Body of pancreas (tissue), 4 donors: ENCODE measurements around the gene TBX10. TPM values are rescaled to one million over a fixed set of nuclear protein-coding genes. Genes with fewer than 3 reads are reported as not detected.
"Not testable (repeated sequence)": the region's sequence is repeated elsewhere in the genome, so short reads cannot be mapped to it uniquely, and the experiment has no call there.

ENCODE experiments used
- ATAC-seq: fragments of 150-250 bp; one replicate; pipeline ENCODE4 v1.9.1; 2016
- DNase-seq, 4 donors: peaks; one replicate each; pipeline ENCODE4 v3.0.0-alpha.2; 2019
- H3K27ac ChIP-seq, 4 donors: fragments of 200-600 bp; sonication (generic); 1 replicate in 3 of 4; 2 replicates in 1 of 4; pipeline versions ENCODE4 v1.5.1 to v1.6.1; 2016 to 2019; ENCODE audit warnings: mild to moderate bottlenecking in 1 of 4, mixed read lengths in 1 of 4, moderate library complexity in 1 of 4
- H3K27me3 ChIP-seq, 2 donors: fragments of 200-600 bp; sonication (generic); one replicate each; pipeline ENCODE4 v1.6.0; 2016; ENCODE audit warnings: mild to moderate bottlenecking in 1 of 2
- H3K36me3 ChIP-seq, 2 donors: fragments of 200-600 bp; sonication (generic); replicated peaks in 1 of 2; 2 replicates each; pipeline ENCODE4 v1.5.1; 2016; ENCODE audit warnings: low read depth in 2 of 2; ENCODE audit not compliant: insufficient read depth in 1 of 2
- H3K4me1 ChIP-seq: fragments of 200-600 bp; sonication (generic); one replicate; pipeline ENCODE4 v1.6.0; 2016
- H3K4me3 ChIP-seq, 2 donors: fragments of 200-600 bp; sonication (generic); 1 replicate in 1 of 2; 2 replicates in 1 of 2; pipeline ENCODE4 v1.5.1; 2016 to 2019
- H3K9me3 ChIP-seq, 3 donors: fragments of 200-600 bp; sonication (generic); 1 replicate in 2 of 3; 2 replicates in 1 of 3; pipeline ENCODE4 v1.5.1; 2016
- CTCF ChIP-seq, 7 experiments: fragments of 450-650 bp in 4 of 7; fragments of 200-600 bp in 3 of 7; sonication (generic) in 3 of 7; IDR thresholded peaks; one replicate each; pipeline ENCODE4 v1.5.1; 2016 to 2019; ENCODE audit warnings: antibody characterized with exemption in 7 of 7
- POLR2A ChIP-seq, 3 donors: fragments of 450-650 bp; IDR thresholded peaks; one replicate each; pipeline ENCODE4 v1.6.1; 2016; ENCODE audit warnings: antibody characterized with exemption in 3 of 3, mild to moderate bottlenecking in 2 of 3
- WGBS, 2 donors: methylation state at CpG; one replicate each; pipeline ENCODE4 v1.1.5; 2017; 5-methylcytosine and 5-hydroxymethylcytosine counted together
- intact Hi-C: fragments of 100-400 bp; cut with DNase I; formaldehyde crosslinking; loops from one replicate; pipeline ENCODE4 v1.15.1; 2023
- total RNA-seq, 2 donors: library from RNA; depleted of rRNA; stranded (reverse); fragments of >200 nt; gene quantifications; one replicate each; pipeline ENCODE4 v1.1.0, GENCODE V29; 2016

The TBX10 gene
- total RNA-seq, 2 donors from 2014 or later = not detected

GRCh38 chr11:67606492-67607295, 32.9 kb downstream of the TBX10 start, which contains the start of gene NDUFV1:
Gene NDUFV1, plus strand, starts transcription at chr11:67606936. Its CDS starts 69 bp downstream, at chr11:67607005.
- DNase-seq (peak; percentile 97 to 98 (median 98)), ATAC-seq (peak; percentile 99)
- H3K4me3 ChIP-seq = peak within 1 kb of the TSS; percentile 75 to 98
- peak within 1 kb of the TSS; percentile 59 to 85 (median 73) for H3K27ac ChIP-seq
- WGBS, 2 donors = 0% methylated on average over 2 to 43 of the region's 69 CpGs
- H3K9me3 ChIP-seq = no peaks in the 10 kb centered on the region
- intact Hi-C loops = no loop called here
- TF ChIP-seq POLR2A (IDR thresholded peaks at IDR 0.05) (peak; percentile 63 to 86 (median 81)), CTCF (IDR thresholded peaks at IDR 0.05) (peak; percentile 59 to 95 (median 84))
- H3K4me1 ChIP-seq = peaks cover 23% of the 10 kb centered on the region
- no peaks in the 10 kb centered on the region for H3K27me3 ChIP-seq
- peaks cover 0 to 13% of the 10 kb centered on the region in 2 donors for H3K36me3 ChIP-seq

GRCh38 chr11:67606093-67606491, 33.5 kb downstream of the TBX10 start:
- Histone ChIP-seq H3K4me1 (peaks cover 23% of the 10 kb centered on the region), H3K36me3 (peaks cover 0 to 10% of the 10 kb centered on the region in 2 donors), H3K27ac (peak overlapping the region; percentile 59 to 85 (median 73)), H3K4me3 (peak overlapping the region; percentile 48 to 98), H3K9me3 (no peaks in the 10 kb centered on the region), H3K27me3 (no peaks in the 10 kb centered on the region)
- DNase-seq (no peak), ATAC-seq (no peak)
- 30 to 74% methylated on average over 6 to 17 of the region's 17 CpGs for WGBS, 2 donors
- TF ChIP-seq CTCF (IDR thresholded peaks at IDR 0.05) (no peak), POLR2A (IDR thresholded peaks at IDR 0.05) (no peak)
- intact Hi-C loops = no loop called here

- Histone ChIP-seq H3K9me3 (no peaks in the 10 kb centered on the region), H3K4me3 (no peak overlapping the region), H3K27me3 (no peaks in the 10 kb centered on the region), H3K4me1 (peaks cover 23% of the 10 kb centered on the region), H3K36me3 (peaks cover 0 to 8% of the 10 kb centered on the region in 2 donors), H3K27ac (peak overlapping the region in 1 of 4 donors; percentile 79)
- DNase-seq (no peak), ATAC-seq (no peak)
- WGBS, 2 donors = 59 to 66% methylated on average over 7 to 11 of the region's 11 CpGs
- intact Hi-C loops = no loop called here
- TF ChIP-seq CTCF (IDR thresholded peaks at IDR 0.05) (no peak), POLR2A (IDR thresholded peaks at IDR 0.05) (no peak)
These were observed 34.1 kb downstream of the TBX10 start for GRCh38 chr11:67605231-67606011.

- Histone ChIP-seq H3K4me3 (no peak overlapping the region), H3K9me3 (no peaks in the 10 kb centered on the region), H3K36me3 (peaks cover 0 to 4% of the 10 kb centered on the region in 2 donors), H3K4me1 (peaks cover 23% of the 10 kb centered on the region), H3K27me3 (no peaks in the 10 kb centered on the region), H3K27ac (no peak overlapping the region)
- no peak for ATAC-seq
- 60 to 88% methylated on average over 1 to 2 of the region's 2 CpGs for WGBS, 2 donors
- TF ChIP-seq CTCF (IDR thresholded peaks at IDR 0.05) (no peak), POLR2A (IDR thresholded peaks at IDR 0.05) (no peak)
- no peak for DNase-seq
- intact Hi-C loops = no loop called here
These were observed 34.7 kb downstream of the TBX10 start for GRCh38 chr11:67604815-67605214.

- intact Hi-C loops, ATAC-seq: not testable (repeated sequence)
These were observed 35.4 kb downstream of the TBX10 start for GRCh38 chr11:67604119-67604518.

More at GRCh38 chr11:67604119-67604518, 35.4 kb downstream of the TBX10 start:
- H3K27ac ChIP-seq, DNase-seq, H3K27me3 ChIP-seq, H3K4me3 ChIP-seq, H3K9me3 ChIP-seq, H3K36me3 ChIP-seq: not testable (repeated sequence)
- WGBS, 2 donors = 73 to 80% methylated on average over 2 to 3 of the region's 4 CpGs
- H3K4me1 ChIP-seq = peaks cover 23% of the 10 kb centered on the region
